K562 (cell line): Measurements from ENCODE around the gene FAM110D. TPM values are rescaled to one million over a fixed set of nuclear protein-coding genes. Genes with fewer than 3 reads are reported as not detected.

Source experiments
- FOSL1 ChIP-seq: fragments of 200-800 bp; sonication (Bioruptor generic); conservative IDR thresholded peaks from 2 replicates; pipeline ENCODE4 v1.6.1; 2016; ENCODE audit warnings: missing genetic modification characterization, missing compliant biosample characterization
- FOXA3 ChIP-seq, 2 experiments: fragments of 450-650 bp in 1 of 2; sonication (generic) in 1 of 2; formaldehyde crosslinking; IDR thresholded peaks in 1 of 2; conservative IDR thresholded peaks in 1 of 2; 2 replicates each; pipeline versions ENCODE4 v1.4.0 to v1.8.0; 2020 to 2022; ENCODE audit warnings: mild to moderate bottlenecking in 2 of 2, missing genetic modification reagents in 1 of 2
- FOXK1 ChIP-seq: sonication (generic); formaldehyde crosslinking; IDR thresholded peaks from 2 replicates; pipeline ENCODE4 v1.8.0; 2022; ENCODE audit warnings: missing genetic modification reagents, mild to moderate bottlenecking, borderline replicate concordance
- HMGN3 ChIP-seq: IDR thresholded peaks from 2 replicates; pipeline ENCODE4 v1.6.1; 2011; ENCODE audit warnings: borderline replicate concordance, low read depth, mild to moderate bottlenecking, mixed read lengths, low read length; ENCODE audit not compliant: insufficient read length; ENCODE audit errors: extremely low read depth
- MED1 ChIP-seq: sonication (generic); formaldehyde crosslinking; IDR thresholded peaks from 2 replicates; pipeline ENCODE4 v1.8.1; 2023; ENCODE audit warnings: missing genetic modification reagents, borderline replicate concordance
- NCOA2 ChIP-seq, 2 experiments: fragments of 450-650 bp; IDR thresholded peaks; 2 replicates each; pipeline ENCODE4 v1.6.1; 2018; ENCODE audit warnings: mild to moderate bottlenecking in 2 of 2, moderate library complexity in 1 of 2; ENCODE audit not compliant: partially characterized antibody in 2 of 2
- NEUROD1 ChIP-seq: fragments of 150-350 bp; IDR thresholded peaks from 2 replicates; pipeline ENCODE4 v1.6.1; 2014; ENCODE audit warnings: borderline replicate concordance, low read length, low read depth; ENCODE audit not compliant: partially characterized antibody
- NONO ChIP-seq, 2 experiments: fragments of 200-400 bp in 1 of 2; fragments of 450-650 bp in 1 of 2; formaldehyde crosslinking in 1 of 2; IDR thresholded peaks; 2 replicates each; pipeline ENCODE4 v1.6.1; 2017; ENCODE audit warnings: low read depth in 2 of 2, mild to moderate bottlenecking in 2 of 2, moderate library complexity in 2 of 2, low read length in 1 of 2
- RBBP5 ChIP-seq: fragments of 200-600 bp; sonication (generic); IDR thresholded peaks from 2 replicates; pipeline ENCODE4 v1.6.1; 2012; ENCODE audit warnings: borderline replicate concordance, mild to moderate bottlenecking, low read length, control low read depth, inconsistent platforms; ENCODE audit not compliant: insufficient read depth, poor library complexity, severe bottlenecking
- RFX7 ChIP-seq: fragments of 250-450 bp; sonication (Bioruptor Pico); IDR thresholded peaks from 2 replicates; pipeline ENCODE4 v1.5.1; 2021; ENCODE audit warnings: mild to moderate bottlenecking
- SMARCC2 ChIP-seq: fragments of 450-650 bp; IDR thresholded peaks from 2 replicates; pipeline ENCODE4 v1.6.1; 2017; ENCODE audit warnings: antibody characterized with exemption, moderate library complexity, mild to moderate bottlenecking, low read depth
- SNRNP70 ChIP-seq: fragments of 200-400 bp; formaldehyde crosslinking; optimal IDR thresholded peaks from 2 replicates; pipeline ENCODE3; 2017; ENCODE audit warnings: low read depth, low read length
- THRB ChIP-seq: fragments of 450-650 bp; formaldehyde crosslinking; conservative IDR thresholded peaks from 2 replicates; pipeline ENCODE4 v1.4.0; 2022; ENCODE audit warnings: mild to moderate bottlenecking, missing genetic modification characterization
- ZBTB2 ChIP-seq: fragments of 450-650 bp; IDR thresholded peaks from 2 replicates; pipeline ENCODE4 v1.6.1; 2016; ENCODE audit warnings: antibody characterized with exemption
- ZFP91 ChIP-seq: sonication (generic); formaldehyde crosslinking; IDR thresholded peaks from 2 replicates; pipeline ENCODE4 v1.8.0; 2022; ENCODE audit warnings: mild to moderate bottlenecking, missing genetic modification reagents
- ZKSCAN1 ChIP-seq: fragments of 150-350 bp; IDR thresholded peaks from 2 replicates; pipeline ENCODE4 v1.6.1; 2016; ENCODE audit warnings: low read depth, low read length
- ZNF449 ChIP-seq: fragments of 250-450 bp; sonication (Bioruptor Pico); IDR thresholded peaks from 2 replicates; pipeline ENCODE4 v1.8.0; 2022; ENCODE audit warnings: moderate library complexity, mild to moderate bottlenecking, inconsistent platforms
- ZNF589 ChIP-seq: fragments of 200-800 bp; sonication (Bioruptor generic); IDR thresholded peaks from 2 replicates; pipeline ENCODE4 v1.6.1; 2016; ENCODE audit warnings: low read depth, missing genetic modification characterization, missing compliant biosample characterization
- ZNF699 ChIP-seq: fragments of 250-450 bp; sonication (Bioruptor Pico); IDR thresholded peaks from 2 replicates; pipeline ENCODE4 v1.8.0; 2021; ENCODE audit warnings: mild to moderate bottlenecking, moderate library complexity; ENCODE audit not compliant: insufficient replicate concordance
- polyA plus RNA-seq, 8 experiments: library from polyadenylated mRNA; depleted of rRNA in 4 of 8; stranded (reverse) in 5 of 8; unstranded in 3 of 8; fragments of >200 nt; fragmentation: Nextera tagmentation in 2 of 8; fragmentation: Illumina TruSeq in 1 of 8; extraction: Ambion mirVana in 2 of 8; extraction: Trizol in 1 of 8; gene quantifications; 2 replicates each; pipeline versions ENCODE4 v1.2.1 to v1.2.3, GENCODE V29; 2011 to 2014; ENCODE audit warnings: inconsistent platforms in 1 of 8, missing spikeins in 1 of 8
- total RNA-seq, 7 experiments: library from RNA; depleted of rRNA in 6 of 7; stranded (reverse); fragments of >200 nt in 6 of 7; fragmentation: Illumina TruSeq in 2 of 7; extraction: Trizol in 2 of 7; gene quantifications; 2 replicates each; pipeline versions ENCODE4 v1.2.1 to v1.2.3, GENCODE V29; 2011 to 2021; ENCODE audit warnings: low replicate concordance in 1 of 7

The FAM110D gene
- total and polyA plus RNA-seq, 9 of the 15 experiments (the other 6 are each of a cell fraction or from before 2014, with no cell fraction given), result 0.04 to 1.1 (median 0.33) TPM

GRCh38 chr1:26126321-26127084 lies 32.4 kb upstream of the FAM110D start (continued):
- TF ChIP-seq NCOA2 (IDR thresholded peaks at IDR 0.05; ENCODE audit: partially characterized antibody in 2 of 2) (peak; percentile 88 to 90), FOXA3 (CRISPR knock-in tag; conservative IDR thresholded peaks at IDR 0.05 in 1 of 2, IDR thresholded peaks at IDR 0.05 in 1 of 2) (no peak; a peak in 1 of 4 replicates), NEUROD1 (peak; percentile 86), THRB (peak; percentile 93), NONO (IDR thresholded peaks at IDR 0.05; ENCODE audit: low read depth in 2 of 2, low read length in 1 of 2) (peak in 1 of 2 experiments; percentile 66; a peak in 2 of 4 replicates), FOSL1 (tag) (peak; percentile 86), RFX7 (CRISPR knock-in tag) (no peak), ZFP91 (CRISPR knock-in tag) (no peak), ZNF449 (no peak), MED1 (CRISPR knock-in tag) (no peak), HMGN3 (peak; percentile 92), RBBP5 (no peak), ZKSCAN1 (peak; percentile 78), ZNF589 (CRISPR knock-in tag) (peak; percentile 48; the same call in 1 of the 2 replicates), ZBTB2 (peak; percentile 68; the same call in 1 of the 2 replicates), FOXK1 (CRISPR knock-in tag) (no peak), SNRNP70 (no peak), ZNF699 (CRISPR knock-in tag) (no peak), SMARCC2 (peak; percentile 91)
